HG03354 (cell line): ENCODE data around the gene DHRS7.

Experiments used
- ATAC-seq: cut with Tn5 transposase; IDR thresholded peaks from one replicate; pipeline ENCODE4 v1.9.1; 2021; ENCODE audit warnings: mild to moderate bottlenecking; ENCODE audit not compliant: unreplicated experiment, poor library complexity, severe bottlenecking

DHRS7 gene

DNA sequence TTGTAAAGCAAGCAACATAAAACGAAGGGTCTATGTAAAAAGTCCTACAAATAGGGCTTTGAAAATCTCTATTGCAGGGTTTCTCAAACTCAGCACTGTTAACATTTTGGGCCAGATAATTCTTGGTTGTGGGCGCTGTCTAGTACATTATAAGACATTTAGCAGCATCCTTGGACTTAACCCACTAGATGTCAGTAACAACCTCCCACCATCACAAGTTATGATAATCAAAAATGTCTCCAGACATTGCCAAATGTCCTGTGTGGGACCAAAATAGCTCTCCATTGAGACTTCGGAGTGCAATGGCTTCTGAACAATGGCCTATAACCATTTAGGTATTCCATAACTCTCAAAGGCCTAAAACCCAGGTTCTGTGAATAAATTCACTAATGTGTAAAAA is 22.9 kb upstream of the DHRS7 start:
- ATAC-seq, result no peak

GRCh38 chr14:60184905-60185555 is 19.8 kb upstream of the DHRS7 start:
- no peak for ATAC-seq

GRCh38 chr14:60184146-60184904 is 19.1 kb upstream of the DHRS7 start:
- ATAC-seq, result peak; percentile 67

DNA sequence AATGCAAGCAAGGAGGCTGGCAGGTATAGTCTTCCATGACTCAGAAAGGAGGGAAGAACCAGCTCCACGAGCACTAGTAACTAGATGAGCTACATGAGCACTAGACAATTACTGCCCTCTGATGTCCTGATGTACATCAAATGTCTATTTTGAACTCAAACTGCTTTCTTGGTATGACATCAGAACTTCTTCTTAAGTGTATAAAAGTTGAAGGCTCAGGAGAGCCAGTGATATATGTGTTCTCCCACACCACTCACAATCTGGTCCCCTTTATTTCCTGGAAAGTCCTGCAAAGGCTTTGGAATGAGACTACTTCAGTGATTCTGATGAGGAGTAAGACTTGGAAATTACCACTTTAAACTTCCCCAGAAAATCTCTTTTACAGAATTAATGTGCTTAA is 18.5 kb upstream of the DHRS7 start:
- ATAC-seq, result peak; percentile 37

- peak; percentile 28 for ATAC-seq
These were observed 17.9 kb upstream of the DHRS7 start for GRCh38 chr14:60183138-60183537.

DNA sequence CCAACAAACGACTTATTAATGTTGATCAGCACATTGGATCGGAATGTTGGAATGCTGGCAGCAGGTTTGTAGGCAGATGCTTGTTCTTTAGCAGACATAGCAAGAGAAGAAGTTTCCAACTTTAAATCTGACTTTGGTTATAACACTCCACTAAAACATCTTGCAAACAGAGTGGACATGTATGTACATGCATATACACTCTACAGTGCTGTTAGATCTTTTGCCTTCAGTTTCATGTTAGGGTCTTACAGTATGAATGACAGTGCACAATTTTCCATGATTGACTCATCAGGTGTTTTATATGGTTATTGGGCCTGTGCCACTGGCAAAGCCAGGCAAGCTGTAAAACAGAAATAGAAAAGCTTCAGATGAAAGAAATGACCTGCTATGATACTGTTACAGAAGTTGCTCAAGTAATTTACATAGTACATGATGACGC is 14.3 kb upstream of the DHRS7 start:
- peak; percentile 35 for ATAC-seq

GRCh38 chr14:60178820-60179219 is 13.6 kb upstream of the DHRS7 start:
- no peak for ATAC-seq

- no peak for ATAC-seq
These were observed 13.0 kb upstream of the DHRS7 start for GRCh38 chr14:60178164-60178563.

GRCh38 chr14:60175255-60175902 is 10.2 kb upstream of the DHRS7 start:
- ATAC-seq, result no peak

DNA sequence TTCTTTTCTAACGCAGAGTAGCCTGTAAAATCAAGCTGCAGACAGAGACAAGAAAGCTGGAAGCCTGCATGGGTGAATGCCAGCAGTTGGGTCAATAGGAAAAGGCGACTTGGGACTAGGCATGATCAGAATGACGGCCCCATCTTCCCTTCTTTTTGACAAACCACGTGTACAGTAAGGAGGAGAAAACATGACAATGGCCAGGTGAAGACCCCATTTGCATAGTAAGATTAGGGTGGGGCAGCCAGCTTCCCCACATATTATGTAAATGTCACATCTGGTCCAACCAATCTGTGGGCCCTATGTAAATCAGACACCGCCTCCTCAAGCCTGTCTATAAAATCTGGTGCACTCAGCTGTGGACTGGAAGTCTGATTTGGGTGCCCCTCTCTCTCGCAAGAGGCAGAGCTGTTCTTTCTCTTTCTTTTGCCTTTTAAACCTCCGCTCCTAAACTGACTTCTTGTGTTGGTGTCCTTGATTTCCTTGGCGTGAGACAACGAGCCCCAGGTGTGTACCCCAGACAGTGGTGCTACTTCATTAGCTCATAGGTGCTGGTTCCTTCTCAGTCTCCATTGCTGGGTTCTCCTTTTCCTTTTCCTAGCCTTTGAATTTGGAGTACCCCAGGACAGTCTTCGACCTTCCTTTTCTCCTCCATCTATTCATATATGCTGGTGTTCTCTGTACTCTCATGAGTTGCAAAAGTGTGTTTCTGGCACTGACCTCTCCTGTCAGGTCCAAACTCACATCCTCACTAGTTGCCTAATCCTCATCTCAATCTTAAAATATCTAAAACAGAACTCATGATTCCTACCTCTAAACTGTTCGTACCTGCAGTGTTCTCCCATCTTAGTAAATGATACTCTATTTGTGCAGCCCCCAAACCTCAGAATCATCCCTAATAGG is 9.4 kb upstream of the DHRS7 start:
- ATAC-seq, result no peak

DNA sequence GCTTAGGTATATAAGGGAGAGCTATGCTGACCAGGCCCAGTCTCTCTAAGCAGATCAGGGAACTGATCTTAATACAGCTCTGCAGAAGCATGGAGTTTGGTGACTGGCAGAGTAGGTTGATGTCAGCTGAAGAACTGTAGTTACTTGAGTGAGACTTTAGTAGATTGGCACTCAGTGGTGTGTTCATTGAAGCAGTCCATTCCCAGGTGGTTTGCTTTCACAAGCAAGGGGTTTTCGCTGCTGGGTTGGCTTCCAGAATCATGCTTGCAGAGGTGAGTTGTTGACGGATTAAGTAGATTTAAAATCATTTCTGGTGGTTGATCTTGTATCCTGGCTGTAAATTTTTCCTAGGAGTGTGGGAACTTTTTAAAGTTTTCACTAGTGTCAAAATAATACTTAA is 6.5 kb upstream of the DHRS7 start:
- ATAC-seq, result no peak

- ATAC-seq, result no peak
These were observed 5.8 kb upstream of the DHRS7 start for GRCh38 chr14:60170948-60171347.

- no peak for ATAC-seq
These were observed 4.5 kb upstream of the DHRS7 start for GRCh38 chr14:60169722-60170121.

DNA sequence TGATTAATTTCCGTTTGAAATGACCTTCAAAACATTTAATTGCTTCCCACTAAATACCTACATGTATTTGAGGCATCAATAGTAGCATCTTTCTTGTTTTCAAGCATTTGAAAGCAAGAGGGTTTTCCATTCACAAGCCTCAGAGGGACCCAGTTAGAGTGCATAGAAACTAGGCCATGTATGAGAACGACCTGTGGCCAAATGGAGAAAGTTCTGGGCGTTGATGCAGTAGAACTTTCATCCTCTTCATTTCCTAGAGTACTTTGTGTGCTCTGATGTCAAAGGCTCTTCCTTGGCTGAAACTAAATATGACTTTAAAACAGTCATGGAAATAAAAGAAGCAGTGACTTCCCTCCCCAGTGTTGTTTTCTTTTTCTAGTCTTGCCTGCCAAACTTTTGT is 944 bp upstream of the DHRS7 start:
- ATAC-seq, result no peak

- ATAC-seq, result peak; percentile 16
These were observed 314 bp upstream of the DHRS7 start for GRCh38 chr14:60165547-60165876.

- peak; percentile 16 for ATAC-seq
These were observed 840 bp downstream of the DHRS7 start for GRCh38 chr14:60164404-60164711.

- ATAC-seq, result no peak
These were observed 1.5 kb downstream of the DHRS7 start for GRCh38 chr14:60163693-60164092.

GRCh38 chr14:60161196-60162107 is 3.7 kb downstream of the DHRS7 start:
- no peak for ATAC-seq

GRCh38 chr14:60160422-60160821 is 4.8 kb downstream of the DHRS7 start:
- ATAC-seq, result no peak
